H1 (cell line): Measurements from ENCODE around the gene FEZF1. TPM values are rescaled to one million over a fixed set of nuclear protein-coding genes. Genes with fewer than 3 reads are reported as not detected.

Experiments used
- CBX8 ChIP-seq: fragments of 300-800, 300-1000 bp; sonication (generic); IDR thresholded peaks from 2 replicates; pipeline ENCODE4 v1.7.1; 2016; ENCODE audit warnings: low read depth, low read length, borderline replicate concordance
- CHD2 ChIP-seq: IDR thresholded peaks from 2 replicates; pipeline ENCODE4 v1.6.1; 2012; ENCODE audit warnings: low read length, improper control_type of control experiment
- CREB1 ChIP-seq: IDR thresholded peaks from 2 replicates; pipeline ENCODE4 v1.6.1; 2012; ENCODE audit warnings: inconsistent platforms
- CTBP2 ChIP-seq: IDR thresholded peaks from 2 replicates; pipeline ENCODE4 v1.7.0; 2011; ENCODE audit warnings: borderline replicate concordance, mild to moderate bottlenecking, moderate library complexity, mixed read lengths, low read length; ENCODE audit not compliant: insufficient read depth, insufficient read length
- RAD21 ChIP-seq, 2 experiments: IDR thresholded peaks in 1 of 2; conservative IDR thresholded peaks in 1 of 2; 2 replicates each; pipeline ENCODE4 v1.6.1; 2011; ENCODE audit warnings: low read depth in 2 of 2, low read length in 2 of 2, improper control_type of control experiment in 1 of 2, inconsistent platforms in 1 of 2, mild to moderate bottlenecking in 1 of 2, moderate library complexity in 1 of 2
- RXRA ChIP-seq: IDR thresholded peaks from 2 replicates; pipeline ENCODE4 v1.6.1; 2011; ENCODE audit warnings: low read depth, mild to moderate bottlenecking, low read length, moderate library complexity; ENCODE audit not compliant: insufficient read depth
- SP2 ChIP-seq: IDR thresholded peaks from 2 replicates; pipeline ENCODE4 v1.6.1; 2012; ENCODE audit warnings: mild to moderate bottlenecking, low read length, inconsistent platforms
- TAF7 ChIP-seq: optimal IDR thresholded peaks from 2 replicates; pipeline ENCODE3; 2011; ENCODE audit warnings: low read depth, mild to moderate bottlenecking, inconsistent platforms, low read length, moderate library complexity, borderline replicate concordance
- TCF12 ChIP-seq: IDR thresholded peaks from 2 replicates; pipeline ENCODE4 v1.6.1; 2011; ENCODE audit warnings: low read depth, mild to moderate bottlenecking, low read length
- USF2 ChIP-seq: IDR thresholded peaks from 2 replicates; pipeline ENCODE4 v1.6.1; 2011; ENCODE audit warnings: low read length, improper control_type of control experiment
- polyA plus RNA-seq, 7 experiments: library from polyadenylated mRNA; depleted of rRNA in 3 of 7; stranded (reverse) in 5 of 7; unstranded in 2 of 7; fragments of >200 nt in 5 of 7; fragments of 200-250 nt in 2 of 7; gene quantifications; 1 replicate in 5 of 7; 2 replicates in 1 of 7; 4 replicates in 1 of 7; pipeline versions ENCODE4 v1.2.1 to v1.2.3, GENCODE V29; 2011 to 2013; ENCODE audit warnings: missing spikeins in 2 of 7, mixed read lengths in 2 of 7
- total RNA-seq: library from RNA; stranded (reverse); fragmentation: NEBNext Ultra II Directional; extraction: Animal tissue kit (Norgen Biotek cat#: 25700); gene quantifications from 2 replicates; pipeline ENCODE4 v1.2.1, GENCODE V29; 2021

The FEZF1 gene
- total and polyA plus RNA-seq, 2 of the 8 experiments (the other 6 are each of a cell fraction or from before 2014, with no cell fraction given), result 10.6 to 15.7 TPM

- TF ChIP-seq RXRA (no peak), TCF12 (no peak), SP2 (no peak), TAF7 (no peak), CBX8 (no peak), USF2 (no peak), CREB1 (no peak; the same call in 1 of the 2 replicates), CTBP2 (no peak), RAD21 (IDR thresholded peaks at IDR 0.05 in 1 of 2, conservative IDR thresholded peaks at IDR 0.05 in 1 of 2; ENCODE audit: low read depth in 2 of 2, low read length in 2 of 2) (0 out of 4 replicates have a peak, but pooled peaks of 1 of the 2 experiments have one; percentile 4), CHD2 (no peak)
These were observed at the start of gene FEZF1 (continued) for GRCh38 chr7:122304319-122304975.
